ENCODE data around the gene LIN28B.

The LIN28B gene

GRCh38 chr6:104956731-104957294 is at the start of gene LIN28B:
LIN28B (plus strand) TSS chr6:104957107; CDS start chr6:104957251, 144 bp downstream.
- in situ Hi-C loops (cut with HindIII; ENCODE audit: low pct_unique_long_range_greater_than_20kb, low sequenced_read_pairs): no loop called here
- DNase-seq (ENCODE audit: low read depth in 1 of 2, low spot score in 1 of 2): no peak
- TF ChIP-seq JUND (IDR thresholded peaks at IDR 0.05; ENCODE audit: low read depth): no peak

GRCh38 chr6:104908031-104908887 is 48.6 kb upstream of the LIN28B start:
- in situ Hi-C loops (cut with HindIII; ENCODE audit: low pct_unique_long_range_greater_than_20kb, low sequenced_read_pairs): no loop called here
- TF ChIP-seq JUND (IDR thresholded peaks at IDR 0.05; ENCODE audit: low read depth): no peak
- DNase-seq (ENCODE audit: low read depth in 1 of 2, low spot score in 1 of 2): peak in 1 of 2 experiments; percentile 14

GRCh38 chr6:104908888-104909525 is 47.9 kb upstream of the LIN28B start:
- no peak for TF ChIP-seq JUND (IDR thresholded peaks at IDR 0.05; ENCODE audit: low read depth)
- in situ Hi-C loops (cut with HindIII; ENCODE audit: low pct_unique_long_range_greater_than_20kb, low sequenced_read_pairs): no loop called here
- DNase-seq (ENCODE audit: low read depth in 1 of 2, low spot score in 1 of 2): no peak

- no peak for TF ChIP-seq JUND (IDR thresholded peaks at IDR 0.05; ENCODE audit: low read depth)
- in situ Hi-C loops (cut with HindIII; ENCODE audit: low pct_unique_long_range_greater_than_20kb, low sequenced_read_pairs): no loop called here
- no peak for DNase-seq (ENCODE audit: low read depth in 1 of 2, low spot score in 1 of 2)
Observed at GRCh38 chr6:104921896-104922295, 35.0 kb upstream of the LIN28B start.

- no peak for TF ChIP-seq JUND (IDR thresholded peaks at IDR 0.05; ENCODE audit: low read depth)
- in situ Hi-C loops (cut with HindIII; ENCODE audit: low pct_unique_long_range_greater_than_20kb, low sequenced_read_pairs): no loop called here
Observed at GRCh38 chr6:104928141-104928540, 28.8 kb upstream of the LIN28B start.

GRCh38 chr6:104929353-104929752 is 27.6 kb upstream of the LIN28B start:
- in situ Hi-C loops (cut with HindIII; ENCODE audit: low pct_unique_long_range_greater_than_20kb, low sequenced_read_pairs): no loop called here
- no peak for DNase-seq (ENCODE audit: low read depth in 1 of 2, low spot score in 1 of 2)
- TF ChIP-seq JUND (IDR thresholded peaks at IDR 0.05; ENCODE audit: low read depth): no peak

More at GRCh38 chr6:104928141-104928540, 28.8 kb upstream of the LIN28B start:
- no peak for DNase-seq (ENCODE audit: low read depth in 1 of 2, low spot score in 1 of 2)

GRCh38 chr6:104930939-104931338 is 26.0 kb upstream of the LIN28B start:
- TF ChIP-seq JUND (IDR thresholded peaks at IDR 0.05; ENCODE audit: low read depth): no peak
- in situ Hi-C loops (cut with HindIII; ENCODE audit: low pct_unique_long_range_greater_than_20kb, low sequenced_read_pairs): no loop called here
- DNase-seq (ENCODE audit: low read depth in 1 of 2, low spot score in 1 of 2): no peak

GRCh38 chr6:104936766-104937535 is 20.0 kb upstream of the LIN28B start:
- no peak for TF ChIP-seq JUND (IDR thresholded peaks at IDR 0.05; ENCODE audit: low read depth)
- no peak for DNase-seq (ENCODE audit: low read depth in 1 of 2, low spot score in 1 of 2)
- in situ Hi-C loops (cut with HindIII; ENCODE audit: low pct_unique_long_range_greater_than_20kb, low sequenced_read_pairs): no loop called here

GRCh38 chr6:104940238-104940892 is 16.5 kb upstream of the LIN28B start:
- TF ChIP-seq JUND (IDR thresholded peaks at IDR 0.05; ENCODE audit: low read depth): no peak
- in situ Hi-C loops (cut with HindIII; ENCODE audit: low pct_unique_long_range_greater_than_20kb, low sequenced_read_pairs): no loop called here
- no peak for DNase-seq (ENCODE audit: low read depth in 1 of 2, low spot score in 1 of 2)

GRCh38 chr6:104940893-104941728 is 15.8 kb upstream of the LIN28B start:
- in situ Hi-C loops (cut with HindIII; ENCODE audit: low pct_unique_long_range_greater_than_20kb, low sequenced_read_pairs): no loop called here
- TF ChIP-seq JUND (IDR thresholded peaks at IDR 0.05; ENCODE audit: low read depth): no peak

GRCh38 chr6:104941729-104942091 is 15.2 kb upstream of the LIN28B start:
- no peak for TF ChIP-seq JUND (IDR thresholded peaks at IDR 0.05; ENCODE audit: low read depth)
- no peak for DNase-seq (ENCODE audit: low read depth in 1 of 2, low spot score in 1 of 2)
- in situ Hi-C loops (cut with HindIII; ENCODE audit: low pct_unique_long_range_greater_than_20kb, low sequenced_read_pairs): no loop called here

More at GRCh38 chr6:104940893-104941728, 15.8 kb upstream of the LIN28B start:
- no peak for DNase-seq (ENCODE audit: low read depth in 1 of 2, low spot score in 1 of 2)
